Measurements from ENCODE around the gene CRYZL1.

CRYZL1 gene

DNA sequence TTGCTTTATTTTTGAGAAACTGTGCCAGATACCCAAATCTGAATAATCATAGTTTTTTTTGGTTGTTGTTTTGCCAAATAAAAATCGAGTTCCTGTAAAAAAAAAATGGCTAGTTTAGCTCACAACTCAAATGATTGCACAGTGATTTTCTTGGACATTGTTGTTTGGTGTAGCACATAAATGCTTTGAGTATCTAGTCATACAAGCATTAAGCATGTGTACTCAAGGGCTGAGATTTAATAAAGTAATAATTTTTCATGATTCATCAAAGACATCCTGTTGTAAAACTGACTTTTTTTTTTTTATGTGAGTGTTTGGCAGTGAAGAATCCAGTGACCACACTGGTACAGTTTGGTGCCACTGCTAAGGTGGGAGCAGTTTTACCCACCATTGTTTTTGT is 19.6 kb upstream of the CRYZL1 start:
- DNase-seq (ENCODE audit: low read depth) = no peak

DNA sequence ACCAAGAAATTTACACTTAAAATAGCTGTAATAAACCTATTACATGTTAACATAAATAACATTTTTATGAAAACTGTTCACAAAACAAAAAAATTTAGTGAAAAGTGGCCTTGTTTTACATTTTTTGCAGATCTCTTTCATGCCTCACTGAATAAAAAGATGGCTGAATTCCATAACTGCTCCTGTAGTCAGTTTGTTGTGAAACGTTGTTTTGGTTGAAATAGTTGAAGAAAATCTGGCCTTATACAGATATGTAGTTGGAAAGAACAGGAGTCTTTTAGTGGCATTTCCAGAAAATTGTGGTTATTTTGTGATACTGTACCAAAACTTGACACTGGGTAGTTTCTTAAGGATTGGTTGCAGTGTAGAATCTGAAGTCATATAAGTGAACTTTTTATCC is 18.9 kb upstream of the CRYZL1 start:
- no peak for DNase-seq (ENCODE audit: low read depth)

DNA sequence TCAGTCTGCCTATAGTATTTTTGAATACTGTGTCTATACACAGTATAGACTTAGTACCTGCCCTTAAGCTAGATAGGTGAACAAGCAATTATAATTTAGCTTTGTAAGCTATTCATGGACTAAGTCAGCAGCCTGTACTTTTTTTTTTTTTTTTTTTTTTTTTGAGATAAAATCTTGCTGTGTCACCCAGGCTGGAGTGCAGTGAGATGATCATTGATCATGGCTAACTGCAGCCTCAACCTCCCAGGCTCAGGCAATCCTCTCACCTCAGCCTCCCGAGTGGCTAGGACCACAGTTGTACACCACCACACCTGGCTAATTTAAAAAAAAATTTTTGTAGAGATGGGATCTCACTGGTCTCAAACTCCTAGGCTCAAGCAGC is 18.0 kb upstream of the CRYZL1 start:
- DNase-seq (ENCODE audit: low read depth) = no peak

DNA sequence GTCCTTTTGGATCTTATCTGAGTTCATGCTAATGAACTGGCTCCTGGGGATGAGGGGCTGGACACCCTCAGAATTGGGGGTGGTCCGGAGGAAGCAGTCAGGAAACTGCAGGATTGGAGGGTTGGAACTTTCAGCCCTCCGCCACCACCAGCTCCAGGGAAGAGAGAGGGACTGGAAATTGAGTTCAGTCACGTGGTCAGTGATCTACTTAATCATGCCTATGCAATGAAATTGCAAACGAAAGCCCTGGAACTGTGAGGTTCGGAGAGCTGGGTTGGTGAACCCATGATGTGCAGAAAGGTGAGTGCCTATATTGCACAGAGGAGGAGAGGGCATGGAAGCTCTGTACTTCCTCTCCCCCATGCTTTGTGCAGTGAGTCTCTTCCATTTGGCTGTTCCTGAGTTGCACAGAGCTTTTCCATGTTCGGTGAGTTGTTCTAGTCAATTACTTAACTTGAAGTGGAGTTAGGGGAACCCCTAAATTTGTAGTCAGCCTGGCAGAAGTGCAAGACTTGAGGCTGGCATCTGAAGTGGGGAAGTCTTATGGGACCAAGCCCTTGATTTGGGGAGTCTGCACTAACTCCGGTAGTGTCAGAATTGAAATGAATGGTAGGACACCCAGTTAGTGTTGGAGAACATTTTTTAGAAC is 17.5 kb upstream of the CRYZL1 start:
- DNase-seq (ENCODE audit: low read depth) = no peak

DNA sequence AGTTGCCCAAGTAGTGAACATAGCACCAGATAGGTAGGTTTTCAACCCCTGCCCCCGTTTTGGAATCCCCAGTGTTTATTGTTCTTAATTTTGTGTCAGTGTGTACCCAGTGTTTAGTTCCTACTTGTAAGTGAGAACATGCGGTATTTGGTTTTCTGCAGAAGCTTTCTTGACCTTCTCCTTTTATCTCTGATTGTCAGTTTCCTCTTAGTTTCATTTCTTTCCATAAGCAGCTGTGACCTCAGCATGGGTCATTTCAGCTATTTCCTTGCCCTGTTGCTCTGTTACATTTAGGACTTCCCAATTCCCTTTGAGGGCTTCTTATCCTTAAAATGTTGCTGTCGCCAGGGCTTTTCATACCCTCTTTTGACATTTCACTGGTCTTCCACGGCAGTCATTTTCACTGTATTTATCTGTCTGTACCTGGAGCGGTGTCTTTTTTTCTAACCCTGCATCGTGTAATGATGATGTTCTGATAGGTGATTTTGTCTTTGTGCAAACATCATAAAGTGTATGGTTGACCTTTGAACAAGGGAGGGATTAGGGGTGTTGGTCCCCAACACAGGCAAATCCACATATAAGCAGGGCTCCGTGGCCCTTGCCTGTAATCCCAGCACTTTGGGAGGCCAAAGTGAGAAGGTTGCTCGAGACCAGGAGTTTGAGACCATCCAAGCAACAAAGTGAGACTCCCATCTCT is 15.7 kb upstream of the CRYZL1 start:
- DNase-seq (ENCODE audit: low read depth) = no peak

DNA sequence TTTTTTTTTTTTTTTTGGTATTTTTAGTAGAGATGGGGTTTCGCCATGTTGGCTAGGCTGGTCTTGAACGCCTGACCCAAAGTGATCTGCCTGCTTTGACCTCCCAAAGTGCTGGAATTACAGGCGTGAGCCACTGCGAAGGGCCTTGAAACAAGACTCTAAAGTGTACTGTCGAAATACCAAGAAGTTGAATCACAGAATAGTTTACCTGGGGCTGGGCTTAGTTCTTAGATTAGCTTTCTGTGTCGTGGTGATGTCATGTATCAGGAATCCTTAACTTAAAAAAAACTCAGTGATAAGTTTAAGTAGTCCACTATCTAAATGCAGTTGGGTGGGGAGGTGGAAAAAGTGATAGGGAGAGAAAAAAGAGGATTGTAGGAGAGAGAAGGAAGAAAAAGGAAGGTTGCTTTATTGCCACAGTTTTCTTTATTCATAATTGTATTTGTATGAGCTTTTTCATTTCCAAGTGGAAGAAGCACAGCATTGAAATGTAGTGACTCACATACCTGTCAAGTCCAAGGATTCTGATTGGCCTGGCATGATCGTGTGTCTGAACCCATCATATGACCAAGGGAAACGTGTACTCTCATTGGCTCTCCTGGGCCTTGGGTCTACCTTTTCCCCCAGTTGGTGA is 14.2 kb upstream of the CRYZL1 start:
- DNase-seq (ENCODE audit: low read depth) = no peak

DNA sequence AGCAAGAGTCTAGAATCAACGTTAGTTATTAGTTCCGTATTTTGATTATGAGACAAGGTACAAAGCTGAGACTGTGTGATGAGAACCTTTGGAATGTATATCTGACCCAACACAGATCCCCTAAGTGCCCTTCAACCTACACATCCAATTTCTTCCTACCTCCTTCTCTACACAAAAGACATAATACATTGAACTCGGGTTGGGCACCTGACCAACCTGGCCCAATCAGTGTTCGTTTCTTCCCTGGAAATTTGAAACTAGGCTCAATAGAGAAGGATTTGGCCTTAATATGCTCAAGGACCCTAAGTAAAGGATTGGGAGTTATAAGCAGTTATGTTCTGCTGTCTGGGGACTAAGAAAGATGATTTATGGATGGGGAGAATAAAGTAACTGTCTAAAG is 12.9 kb upstream of the CRYZL1 start:
- no peak for DNase-seq (ENCODE audit: low read depth)

DNA sequence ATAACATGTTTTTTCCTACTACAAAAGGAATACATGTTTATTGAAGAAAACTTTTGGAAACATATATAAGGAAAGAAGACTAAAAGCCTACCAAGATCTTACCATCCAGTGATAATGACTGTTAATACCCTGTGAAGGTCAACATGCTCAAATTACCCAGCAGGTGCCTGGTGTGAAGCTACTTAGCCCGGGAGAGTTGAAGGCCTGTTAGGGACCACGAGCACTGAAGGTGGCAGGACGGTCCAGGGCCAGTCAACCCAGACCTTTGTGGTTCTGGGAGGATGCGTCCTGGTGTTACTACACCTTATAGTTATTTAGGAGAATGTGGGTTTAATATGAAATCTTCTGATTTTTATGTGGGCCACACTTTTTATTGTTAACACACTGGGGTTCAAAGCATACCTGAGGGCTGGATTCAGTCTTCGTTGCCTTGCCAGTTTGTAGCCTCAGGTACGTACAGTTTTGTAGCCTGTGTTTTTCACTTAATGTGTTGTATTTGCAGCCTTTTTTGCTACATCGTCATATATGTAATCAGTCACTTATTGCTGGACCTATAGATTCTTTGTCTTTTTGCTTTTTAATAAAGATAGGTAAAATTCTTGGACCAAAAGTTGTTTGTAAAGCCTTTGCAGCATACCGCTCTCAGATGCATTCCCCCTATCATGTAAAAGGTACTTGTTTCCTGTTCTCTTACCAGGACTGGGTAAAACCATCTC is 10.6 kb upstream of the CRYZL1 start:
- DNase-seq (ENCODE audit: low read depth) = no peak

DNA sequence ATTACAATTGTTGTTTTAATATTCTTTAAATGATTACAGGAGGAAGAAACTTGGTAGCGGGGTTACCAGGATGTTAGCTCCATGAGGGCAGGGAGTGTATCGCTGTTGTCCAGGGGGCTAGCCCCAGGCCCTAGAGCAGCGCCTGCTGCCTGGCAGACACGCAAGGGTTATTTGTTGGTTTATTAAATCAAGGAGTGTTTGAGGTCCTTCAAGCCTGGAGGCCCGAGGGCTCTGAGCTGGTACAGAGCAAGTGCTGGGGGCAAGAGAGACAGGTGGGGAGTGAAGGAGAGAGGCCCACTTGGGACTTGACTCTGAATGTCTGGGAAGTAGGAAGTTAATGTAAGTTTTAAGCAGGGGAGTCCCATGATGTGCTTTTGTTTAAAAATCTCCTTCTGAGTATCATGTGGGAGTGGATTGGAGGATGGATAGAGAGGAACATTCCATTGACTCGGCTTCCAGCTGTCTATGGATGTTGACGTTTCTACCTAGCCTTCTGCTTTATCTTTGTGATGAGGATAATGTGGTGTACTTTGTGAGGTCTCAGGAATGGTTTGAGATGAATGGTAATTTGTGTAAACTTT is 9.5 kb upstream of the CRYZL1 start:
- no peak for DNase-seq (ENCODE audit: low read depth)

DNA sequence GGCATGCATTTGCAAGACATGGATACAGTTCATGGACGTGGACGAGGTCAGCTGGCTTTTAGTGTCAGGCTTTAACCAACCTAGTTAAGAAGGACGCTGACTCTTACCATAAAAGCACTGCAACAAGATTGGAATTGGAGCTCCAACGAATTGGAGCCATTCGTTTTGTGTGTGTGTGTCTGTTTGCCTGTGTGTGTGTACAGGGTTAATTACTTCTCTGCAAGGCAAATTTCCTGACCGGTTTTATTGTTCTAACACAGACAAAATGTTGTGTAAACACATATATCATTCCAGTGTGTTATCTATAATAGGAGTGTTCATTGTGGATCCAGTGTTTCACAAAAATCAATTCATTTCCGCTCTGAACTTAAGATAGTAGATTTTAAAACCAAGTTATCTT is 8.7 kb upstream of the CRYZL1 start:
- no peak for DNase-seq (ENCODE audit: low read depth)

DNA sequence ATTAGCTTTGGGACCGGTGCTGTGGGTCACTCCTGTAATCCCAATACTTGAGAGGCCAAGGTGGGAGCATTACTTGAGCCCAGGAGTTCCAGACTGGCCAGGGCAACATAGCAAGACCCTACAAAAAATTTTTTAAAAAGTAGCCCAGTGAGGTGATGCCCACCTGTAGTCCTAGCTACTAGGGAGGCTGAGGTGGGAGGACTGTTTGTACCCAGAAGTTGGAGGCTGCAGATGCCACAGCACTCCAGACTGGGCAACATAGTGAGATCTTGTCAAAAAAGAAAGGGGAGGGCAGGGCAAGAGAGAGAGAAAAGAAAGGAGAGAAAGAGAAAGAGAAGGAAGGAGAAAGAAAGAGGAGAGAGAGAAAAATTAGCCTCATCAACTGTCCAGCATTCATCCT is 7.0 kb upstream of the CRYZL1 start:
- DNase-seq (ENCODE audit: low read depth) = no peak

DNA sequence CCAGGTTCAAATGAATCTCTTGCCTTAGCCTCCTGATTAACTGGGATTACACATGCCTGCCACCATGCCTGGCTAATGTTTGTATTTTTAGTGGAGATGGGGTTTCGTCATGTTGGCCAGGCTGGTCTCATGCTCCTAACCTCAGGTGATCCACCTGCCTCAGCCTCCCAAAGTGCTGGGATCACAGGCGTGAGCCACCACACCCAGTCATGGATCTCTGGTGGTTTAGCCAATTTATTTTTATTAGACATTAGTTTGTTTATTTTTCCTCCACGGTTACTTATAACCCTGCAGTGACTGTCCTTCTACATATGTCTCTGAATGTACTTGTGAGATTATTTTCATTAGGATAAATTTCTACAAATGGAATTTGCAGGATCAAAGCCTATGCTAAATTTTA is 6.0 kb upstream of the CRYZL1 start:
- no peak for DNase-seq (ENCODE audit: low read depth)

DNA sequence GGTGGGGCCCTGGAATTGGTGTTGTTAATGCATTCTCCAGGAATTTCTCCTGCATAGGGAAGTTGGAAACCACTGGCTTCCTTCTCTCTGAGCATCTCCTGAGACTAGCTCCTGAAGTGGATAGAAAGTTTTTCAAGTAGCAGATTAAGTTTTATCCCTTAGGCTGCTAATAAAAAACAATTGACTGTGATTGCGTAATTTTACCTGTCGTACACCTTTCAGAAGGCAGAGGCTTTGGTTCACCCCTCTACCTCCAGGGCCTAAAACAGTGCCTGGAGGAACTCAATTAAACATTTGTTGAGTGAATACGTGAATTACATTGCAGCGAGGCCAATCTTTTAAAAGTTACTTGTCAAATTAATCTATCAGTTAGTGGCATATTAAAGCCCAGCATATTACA is 4.2 kb upstream of the CRYZL1 start:
- DNase-seq (ENCODE audit: low read depth) = no peak

DNA sequence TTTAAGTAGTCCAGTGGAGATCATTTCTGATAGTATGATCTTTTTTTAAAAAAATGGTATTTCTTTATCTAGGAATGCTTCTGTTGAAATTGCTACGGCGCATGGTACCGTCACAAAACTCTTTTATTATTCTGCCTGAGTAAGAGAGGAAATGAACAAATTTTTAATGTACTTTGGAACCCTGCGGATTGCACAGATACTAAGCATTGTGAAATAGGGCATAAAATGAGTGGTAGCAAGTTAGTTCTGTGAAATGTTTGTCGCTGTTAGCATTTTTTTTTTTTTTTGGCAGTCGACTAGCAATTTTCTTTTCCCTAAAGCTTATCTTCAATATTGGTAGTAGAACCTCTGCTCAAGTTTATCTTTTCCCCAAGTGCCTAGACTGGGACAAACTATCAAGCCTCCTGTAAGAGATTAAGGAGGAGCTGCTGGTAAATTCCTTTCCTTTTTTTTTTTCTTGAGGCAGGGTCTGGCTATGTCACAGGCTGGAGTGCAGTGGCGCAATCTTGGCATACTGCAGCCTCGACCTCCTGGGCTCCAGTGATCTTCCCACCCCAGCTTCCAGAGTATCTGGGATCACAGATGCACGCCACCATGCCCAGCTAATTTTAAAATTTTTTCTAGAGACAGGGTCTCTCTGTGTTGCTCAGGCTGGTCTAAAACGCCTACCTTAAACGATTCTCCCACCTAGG is 3.0 kb upstream of the CRYZL1 start:
- DNase-seq (ENCODE audit: low read depth) = no peak

DNA sequence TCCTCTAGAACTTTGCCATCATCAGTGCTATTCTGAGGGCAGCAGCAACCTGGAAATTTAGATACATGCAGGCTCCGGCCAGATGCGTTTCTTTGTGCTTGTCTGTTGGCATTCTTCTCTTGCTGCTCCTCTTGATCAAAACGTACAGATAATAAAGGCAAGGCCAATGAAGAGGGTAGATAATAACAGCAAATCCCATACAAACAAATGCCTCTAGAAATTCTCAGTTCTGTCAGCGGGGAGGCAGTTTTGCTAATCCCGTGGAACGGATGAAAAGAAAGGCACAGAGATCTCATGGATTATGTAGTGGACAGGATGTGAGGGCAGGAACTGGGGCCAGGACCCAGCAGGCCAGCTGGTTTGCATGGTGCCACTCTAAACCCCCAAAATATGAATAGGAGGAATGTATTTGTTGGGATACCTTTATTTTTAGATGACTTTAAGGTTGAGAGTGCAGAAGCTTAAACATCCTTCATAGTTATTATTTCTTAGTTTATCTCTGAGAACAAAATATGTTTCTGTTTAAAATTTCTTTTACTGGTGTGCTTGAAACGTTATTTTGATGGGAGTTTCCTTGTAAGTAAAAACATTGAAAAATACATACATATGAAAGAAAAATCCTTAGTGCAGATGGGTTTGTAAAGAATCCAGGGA is 2.2 kb upstream of the CRYZL1 start:
- DNase-seq (ENCODE audit: low read depth) = no peak

DNA sequence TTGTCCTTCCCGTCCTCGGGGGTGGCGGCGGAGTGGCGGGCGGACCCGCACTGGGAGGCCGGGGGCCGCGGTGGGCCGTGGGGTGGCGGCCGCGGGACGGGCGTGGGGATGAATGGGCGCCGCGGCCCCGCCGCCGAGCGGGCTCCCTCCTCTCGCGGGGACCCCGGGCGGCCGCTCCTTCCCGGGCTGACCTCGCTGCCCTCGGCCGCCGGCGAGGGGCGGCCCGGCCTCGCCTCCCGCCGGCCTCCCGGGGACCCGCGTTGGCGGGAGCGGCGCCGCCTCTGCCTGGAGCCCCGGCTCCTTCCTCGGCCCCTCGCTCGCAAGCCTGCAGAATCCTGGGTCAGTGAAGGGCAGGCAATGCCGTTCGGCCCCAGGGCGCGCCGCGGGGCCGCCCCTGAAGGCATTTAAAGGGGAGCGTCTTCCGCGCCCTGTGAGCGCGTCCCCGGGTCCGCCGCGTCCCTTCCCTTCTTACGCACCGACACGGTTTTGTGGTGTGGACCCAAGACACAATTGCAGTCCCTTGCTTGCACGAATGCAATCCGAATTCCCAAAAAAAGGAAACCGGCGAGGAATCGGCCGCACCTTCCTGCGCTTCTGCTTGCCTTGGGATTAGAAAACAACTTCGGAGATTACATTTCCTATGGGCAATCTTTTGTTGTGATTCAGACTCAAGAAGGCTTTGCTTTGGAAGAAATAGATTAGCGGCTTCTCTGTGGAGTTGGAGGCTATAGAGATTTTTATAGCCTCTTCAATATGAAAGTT is 1.5 kb upstream of the CRYZL1 start:
- no peak for DNase-seq (ENCODE audit: low read depth)

DNA sequence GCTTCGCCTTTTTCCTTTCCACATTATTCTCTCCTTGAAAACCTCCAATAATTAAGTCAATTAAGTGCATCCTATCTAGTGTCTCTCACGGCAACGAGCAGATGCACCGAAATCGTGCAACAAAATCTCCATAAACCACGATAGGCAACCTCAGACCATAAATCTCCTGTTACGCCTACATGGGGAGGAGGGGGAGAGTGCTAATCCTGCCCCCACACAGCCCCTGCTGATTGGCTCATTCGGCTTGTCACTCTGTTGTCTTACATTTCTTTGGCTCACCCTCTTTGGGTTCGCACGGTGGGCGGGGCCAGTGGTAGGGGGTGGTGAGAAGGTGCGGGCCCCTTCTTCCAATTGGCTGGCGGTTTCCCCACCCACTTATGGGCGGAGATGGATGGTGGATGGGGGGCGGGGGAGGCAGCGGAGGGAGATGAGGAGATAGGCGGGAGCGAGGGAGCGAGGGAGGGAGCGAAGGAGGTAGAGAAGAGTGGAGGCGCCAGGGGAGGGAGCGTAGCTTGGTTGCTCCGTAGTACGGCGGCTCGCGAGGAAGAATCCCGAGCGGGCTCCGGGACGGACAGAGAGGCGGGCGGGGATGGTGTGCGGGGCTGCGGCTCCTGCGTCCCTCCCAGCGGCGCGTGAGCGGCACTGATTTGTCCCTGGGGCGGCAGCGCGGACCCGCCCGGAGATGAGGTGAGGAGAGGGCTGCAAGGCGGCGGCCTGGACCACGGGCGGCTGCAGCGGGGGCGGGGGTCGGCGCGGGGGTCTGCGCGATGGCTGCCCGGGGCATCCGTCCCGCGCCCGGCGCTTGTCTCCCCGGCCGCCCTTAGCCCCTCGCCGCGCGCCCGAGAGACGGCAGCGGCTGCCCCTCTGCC is 720 bp upstream of the CRYZL1 start, which contains the start of gene ITSN1:
Gene ITSN1, plus strand, starts transcription at position 475 of the 869 bp plus-strand sequence. CDS start 76,328 bp downstream, outside the sequence.
- peak; percentile 100 for DNase-seq (ENCODE audit: low read depth)

DNA sequence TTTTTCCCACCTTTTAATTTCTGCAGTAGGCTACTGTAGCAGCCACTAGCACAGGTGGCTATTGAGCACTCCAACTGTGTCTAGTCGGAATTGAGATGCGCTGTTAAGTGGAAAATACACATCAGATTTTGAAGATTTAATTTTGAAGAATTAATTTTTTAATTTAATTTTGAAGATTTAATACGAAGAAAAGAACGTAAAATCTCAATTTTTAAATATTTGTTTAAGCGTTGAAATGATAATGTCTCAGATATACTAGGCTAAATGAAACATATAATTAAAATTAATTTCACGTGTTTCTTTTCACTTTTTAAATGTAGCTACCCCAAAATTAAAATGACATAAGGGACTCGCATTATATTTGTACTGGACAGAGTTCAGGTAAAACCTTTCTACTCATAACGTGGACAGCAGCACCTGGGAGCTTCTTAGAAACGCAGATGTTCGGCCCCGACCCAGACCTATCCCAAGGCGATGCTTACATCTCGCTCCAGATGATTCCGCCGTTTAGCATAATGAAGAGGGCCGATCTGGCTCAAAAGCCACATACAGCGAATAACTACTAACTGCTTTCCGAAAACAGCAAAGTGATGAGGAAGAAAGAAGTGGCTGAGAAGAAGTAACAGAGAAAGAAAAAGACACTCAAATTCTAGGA is 717 bp downstream of the CRYZL1 start:
- no peak for DNase-seq (ENCODE audit: low read depth)

DNA sequence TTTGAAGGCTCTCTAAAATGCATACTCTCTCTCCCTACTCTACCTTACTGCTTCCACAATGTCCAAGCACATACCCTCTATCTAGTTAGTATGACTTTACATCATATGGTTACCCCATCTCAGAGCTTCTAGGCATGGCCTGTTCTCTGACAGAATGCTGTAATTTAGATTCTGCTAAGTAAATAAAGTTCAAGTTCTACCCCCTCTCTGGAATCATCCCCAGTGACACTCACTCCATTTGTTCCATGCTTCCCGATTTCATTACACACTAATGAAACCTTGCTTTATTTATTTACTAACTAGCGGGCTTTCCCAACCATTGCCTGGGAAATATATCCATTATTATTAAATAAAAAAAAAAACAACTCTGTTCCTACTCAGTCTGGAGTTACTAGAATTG is 7.3 kb downstream of the CRYZL1 start:
- DNase-seq (ENCODE audit: low read depth) = no peak
